ENCODE data around the gene PPARA. TPM values are rescaled to one million over a fixed set of nuclear protein-coding genes. Genes with fewer than 3 reads are reported as not detected.

PPARA gene
- total and polyA plus RNA-seq, 2 donors (not counting 1 experiment from before 2014, with no cell fraction given): 10.2 to 17.5 TPM

DNA sequence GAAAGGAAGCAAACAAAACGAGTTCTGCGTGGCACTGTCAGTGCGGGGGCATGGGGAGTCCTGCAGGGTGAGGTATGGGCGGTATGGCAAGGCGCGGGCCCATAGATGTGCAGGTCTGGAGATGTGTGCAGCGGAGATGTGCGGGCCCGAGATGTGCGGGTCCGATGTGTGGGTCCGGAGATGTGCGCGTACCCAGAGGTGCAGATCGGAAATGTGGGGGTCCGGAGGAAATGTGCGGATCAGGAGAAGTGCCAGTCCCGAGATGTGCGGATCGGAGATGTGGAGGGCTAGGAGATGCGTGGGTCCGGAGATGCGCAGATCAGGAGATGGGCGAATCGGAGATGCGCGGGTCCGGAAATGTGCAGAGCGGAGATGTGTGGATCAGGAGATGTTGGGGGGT, 63.8 kb downstream of the PPARA start:
- no peaks in the 10 kb centered on the region for H4K20me1 ChIP-seq (ENCODE audit: control insufficient read depth, extremely low read depth, insufficient read depth, low read length)
- no peaks in the 10 kb centered on the region for H3K27me3 ChIP-seq (ENCODE audit: control insufficient read depth, insufficient read depth, low read length)
- no peaks in the 10 kb centered on the region for H3K4me1 ChIP-seq (ENCODE audit: control insufficient read depth, extremely low read depth, insufficient read depth, low read length)
- H3K9ac ChIP-seq (ENCODE audit: insufficient read depth, low read length): no peak overlapping the region
- H3K36me3 ChIP-seq (ENCODE audit: control insufficient read depth, insufficient read depth, low read length): peaks cover 2% of the 10 kb centered on the region
- H3K9me3 ChIP-seq (ENCODE audit: control insufficient read depth, insufficient read depth, low read depth, low read length): no peaks in the 10 kb centered on the region
- no peak overlapping the region for H2AFZ ChIP-seq (ENCODE audit: low read length)
- H3K4me3 ChIP-seq (replicated peaks in 1 of 4; ENCODE audit: control extremely low read depth in 1 of 4, insufficient read depth in 1 of 4, low read depth in 3 of 4, low read length in 4 of 4): no peak overlapping the region
- TF ChIP-seq, protein P1, sequence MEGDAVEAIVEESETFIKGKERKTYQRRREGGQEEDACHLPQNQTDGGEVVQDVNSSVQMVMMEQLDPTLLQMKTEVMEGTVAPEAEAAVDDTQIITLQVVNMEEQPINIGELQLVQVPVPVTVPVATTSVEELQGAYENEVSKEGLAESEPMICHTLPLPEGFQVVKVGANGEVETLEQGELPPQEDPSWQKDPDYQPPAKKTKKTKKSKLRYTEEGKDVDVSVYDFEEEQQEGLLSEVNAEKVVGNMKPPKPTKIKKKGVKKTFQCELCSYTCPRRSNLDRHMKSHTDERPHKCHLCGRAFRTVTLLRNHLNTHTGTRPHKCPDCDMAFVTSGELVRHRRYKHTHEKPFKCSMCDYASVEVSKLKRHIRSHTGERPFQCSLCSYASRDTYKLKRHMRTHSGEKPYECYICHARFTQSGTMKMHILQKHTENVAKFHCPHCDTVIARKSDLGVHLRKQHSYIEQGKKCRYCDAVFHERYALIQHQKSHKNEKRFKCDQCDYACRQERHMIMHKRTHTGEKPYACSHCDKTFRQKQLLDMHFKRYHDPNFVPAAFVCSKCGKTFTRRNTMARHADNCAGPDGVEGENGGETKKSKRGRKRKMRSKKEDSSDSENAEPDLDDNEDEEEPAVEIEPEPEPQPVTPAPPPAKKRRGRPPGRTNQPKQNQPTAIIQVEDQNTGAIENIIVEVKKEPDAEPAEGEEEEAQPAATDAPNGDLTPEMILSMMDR (conservative IDR thresholded peaks at IDR 0.05 in 1 of 2, IDR thresholded peaks at IDR 0.05 in 1 of 2; ENCODE audit: low read depth in 1 of 2, low read length in 2 of 2): no peak
- TF ChIP-seq EZH2 (IDR thresholded peaks at IDR 0.05; ENCODE audit: low read length, missing control alignments): no peak
- DNase-seq (ENCODE audit: low read depth in 2 of 2): no peak
- H3K79me2 ChIP-seq (ENCODE audit: control insufficient read depth, insufficient read depth, low read length): no peaks in the 10 kb centered on the region
- H3K27ac ChIP-seq (ENCODE audit: insufficient read depth, low read length): no peak overlapping the region
- H3K4me2 ChIP-seq (ENCODE audit: extremely low read depth, insufficient read depth, low read length): no peak overlapping the region

DNA sequence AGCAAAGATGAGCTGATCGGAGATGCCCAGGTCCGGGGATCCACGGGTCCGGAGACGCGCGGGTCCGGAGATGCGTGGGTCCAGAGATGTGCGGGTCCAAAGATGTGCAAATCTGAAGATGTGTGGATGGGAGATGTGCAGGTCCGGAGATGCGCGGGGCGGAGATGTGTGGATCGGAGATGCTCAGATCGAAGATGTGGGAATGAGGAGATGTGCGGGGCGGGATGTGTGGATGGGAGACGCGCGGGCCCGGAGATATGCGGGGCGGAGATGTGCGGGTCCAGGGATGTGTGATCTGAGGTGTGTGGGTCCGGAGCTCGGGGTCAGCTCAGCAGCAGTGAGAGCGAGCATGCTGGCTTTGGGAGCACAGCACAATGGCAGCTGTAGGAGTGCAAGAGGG, 64.3 kb downstream of the PPARA start:
- TF ChIP-seq, protein P1 (conservative IDR thresholded peaks at IDR 0.05 in 1 of 2, IDR thresholded peaks at IDR 0.05 in 1 of 2; ENCODE audit: low read depth in 1 of 2, low read length in 2 of 2): no peak
- no peak for TF ChIP-seq EZH2 (IDR thresholded peaks at IDR 0.05; ENCODE audit: low read length, missing control alignments)
- Histone ChIP-seq H3K4me3 (replicated peaks in 1 of 4; ENCODE audit: control extremely low read depth in 1 of 4, insufficient read depth in 1 of 4, low read depth in 3 of 4, low read length in 4 of 4) (no peak overlapping the region), H3K9me3 (ENCODE audit: control insufficient read depth, insufficient read depth, low read depth, low read length) (no peaks in the 10 kb centered on the region), H3K27me3 (ENCODE audit: control insufficient read depth, insufficient read depth, low read length) (no peaks in the 10 kb centered on the region), H3K79me2 (ENCODE audit: control insufficient read depth, insufficient read depth, low read length) (no peaks in the 10 kb centered on the region), H4K20me1 (ENCODE audit: control insufficient read depth, extremely low read depth, insufficient read depth, low read length) (no peaks in the 10 kb centered on the region), H3K27ac (ENCODE audit: insufficient read depth, low read length) (no peak overlapping the region), H2AFZ (ENCODE audit: low read length) (no peak overlapping the region), H3K9ac (ENCODE audit: insufficient read depth, low read length) (no peak overlapping the region), H3K4me1 (ENCODE audit: control insufficient read depth, extremely low read depth, insufficient read depth, low read length) (no peaks in the 10 kb centered on the region), H3K36me3 (ENCODE audit: control insufficient read depth, insufficient read depth, low read length) (peaks cover 2% of the 10 kb centered on the region), H3K4me2 (ENCODE audit: extremely low read depth, insufficient read depth, low read length) (no peak overlapping the region)
- no peak for DNase-seq (ENCODE audit: low read depth in 2 of 2)

DNA sequence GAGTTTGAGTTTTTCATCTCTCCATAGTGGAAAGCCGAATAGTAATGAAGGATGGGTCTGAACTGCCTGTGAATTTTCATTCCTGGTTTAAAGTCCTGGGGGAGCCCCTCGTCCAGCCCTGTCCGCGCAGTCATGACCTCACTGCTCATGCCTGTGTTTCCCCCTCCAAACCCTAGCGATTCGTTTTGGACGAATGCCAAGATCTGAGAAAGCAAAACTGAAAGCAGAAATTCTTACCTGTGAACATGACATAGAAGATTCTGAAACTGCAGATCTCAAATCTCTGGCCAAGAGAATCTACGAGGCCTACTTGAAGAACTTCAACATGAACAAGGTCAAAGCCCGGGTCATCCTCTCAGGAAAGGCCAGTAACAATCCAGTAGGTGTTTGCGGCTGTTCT, 69.3 kb downstream of the PPARA start:
- TF ChIP-seq, protein P1 (conservative IDR thresholded peaks at IDR 0.05 in 1 of 2, IDR thresholded peaks at IDR 0.05 in 1 of 2; ENCODE audit: low read depth in 1 of 2, low read length in 2 of 2): no peak
- TF ChIP-seq EZH2 (IDR thresholded peaks at IDR 0.05; ENCODE audit: low read length, missing control alignments): no peak
- Histone ChIP-seq H4K20me1 (ENCODE audit: control insufficient read depth, extremely low read depth, insufficient read depth, low read length) (no peaks in the 10 kb centered on the region), H3K4me2 (ENCODE audit: extremely low read depth, insufficient read depth, low read length) (no peak overlapping the region)

More for the DNA sequence above, 69.3 kb downstream of the PPARA start:
- no peak overlapping the region for H3K27ac ChIP-seq (ENCODE audit: insufficient read depth, low read length)
- H3K9ac ChIP-seq (ENCODE audit: insufficient read depth, low read length): no peak overlapping the region
- DNase-seq (ENCODE audit: low read depth in 2 of 2): no peak
- H3K36me3 ChIP-seq (ENCODE audit: control insufficient read depth, insufficient read depth, low read length): peaks cover 4% of the 10 kb centered on the region
- no peaks in the 10 kb centered on the region for H3K9me3 ChIP-seq (ENCODE audit: control insufficient read depth, insufficient read depth, low read depth, low read length)
- no peak overlapping the region for H2AFZ ChIP-seq (ENCODE audit: low read length)
- no peaks in the 10 kb centered on the region for H3K27me3 ChIP-seq (ENCODE audit: control insufficient read depth, insufficient read depth, low read length)
- no peak overlapping the region for H3K4me3 ChIP-seq (replicated peaks in 1 of 4; ENCODE audit: control extremely low read depth in 1 of 4, insufficient read depth in 1 of 4, low read depth in 3 of 4, low read length in 4 of 4)
- H3K4me1 ChIP-seq (ENCODE audit: control insufficient read depth, extremely low read depth, insufficient read depth, low read length): no peaks in the 10 kb centered on the region
- H3K79me2 ChIP-seq (ENCODE audit: control insufficient read depth, insufficient read depth, low read length): no peaks in the 10 kb centered on the region

Measured in fibroblast of lung (primary cell).